Epithelial cell of prostate (primary cell): ENCODE data around the gene RAC2.

Source experiments
- DNase-seq: peaks from one replicate; pipeline ENCODE4 v3.0.0-alpha.2; 2011; ENCODE audit warnings: low read depth, low spot score
- H3K27ac ChIP-seq: fragments of 450-650 bp; 2 replicates; pipeline ENCODE4 v1.5.1; 2017; ENCODE audit warnings: mild to moderate bottlenecking

RAC2 gene

DNA sequence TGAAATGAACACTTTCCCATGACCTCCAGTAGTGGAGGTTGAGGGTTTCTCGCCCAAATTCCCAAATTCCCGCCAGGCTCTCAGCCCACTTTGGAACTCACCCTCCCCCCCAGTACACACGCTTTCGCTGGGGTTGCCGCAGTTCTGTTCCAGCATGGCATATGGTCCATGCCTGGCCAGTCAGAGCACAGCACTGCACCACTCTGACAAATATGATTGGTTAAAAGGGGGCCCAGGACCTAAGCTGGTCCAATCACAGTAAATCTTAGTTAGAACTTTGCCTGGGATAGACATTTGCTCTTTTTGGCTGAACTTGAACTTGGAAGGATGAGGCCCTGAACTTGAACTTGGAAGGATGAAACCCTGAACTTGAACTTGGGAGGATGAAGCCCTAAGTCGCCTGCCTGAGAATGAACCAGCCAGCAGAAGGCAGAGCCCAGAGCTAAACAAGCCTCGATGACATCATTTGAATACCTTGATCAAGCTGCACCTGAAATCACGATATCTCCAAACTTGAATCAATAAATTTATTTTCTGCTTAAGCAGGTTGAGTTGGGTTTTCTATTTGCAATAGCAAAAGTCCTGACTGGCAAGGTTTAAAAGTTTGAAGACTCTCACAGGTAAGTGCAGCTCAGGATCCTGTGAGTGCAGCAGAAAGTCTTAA, 19.2 kb downstream of the RAC2 start:
- no peak for DNase-seq
- no peak overlapping the region for H3K27ac ChIP-seq

DNA sequence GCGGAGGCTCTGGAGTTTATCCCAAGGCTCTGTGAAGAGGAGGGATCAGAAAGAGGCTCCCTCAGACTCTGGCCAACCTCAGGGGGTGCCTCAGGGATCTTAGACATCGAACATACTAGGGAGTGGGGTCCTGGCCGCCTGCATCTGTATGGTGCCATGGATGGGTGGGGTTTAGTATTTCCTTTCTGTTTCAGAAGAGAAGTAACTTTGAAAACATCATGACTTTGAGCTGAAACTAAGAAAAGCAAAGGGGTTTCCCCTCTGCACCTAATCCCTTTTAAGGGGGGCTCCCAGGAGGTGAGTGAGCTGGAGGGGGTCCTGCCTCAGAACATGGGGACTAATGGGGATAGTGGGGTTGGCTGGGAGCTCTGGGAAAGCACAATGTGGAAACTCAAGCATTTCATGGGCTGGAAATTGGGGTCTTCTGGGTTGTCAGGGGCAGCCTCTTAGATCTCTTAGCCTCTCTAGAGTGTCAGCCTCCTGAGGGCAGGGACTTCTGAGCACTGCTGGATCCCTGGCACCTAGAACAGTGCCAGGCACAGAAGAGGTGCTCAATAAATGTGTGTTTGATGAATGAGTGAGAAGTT, 20.0 kb downstream of the RAC2 start:
- no peak overlapping the region for H3K27ac ChIP-seq
- DNase-seq, result no peak

DNA sequence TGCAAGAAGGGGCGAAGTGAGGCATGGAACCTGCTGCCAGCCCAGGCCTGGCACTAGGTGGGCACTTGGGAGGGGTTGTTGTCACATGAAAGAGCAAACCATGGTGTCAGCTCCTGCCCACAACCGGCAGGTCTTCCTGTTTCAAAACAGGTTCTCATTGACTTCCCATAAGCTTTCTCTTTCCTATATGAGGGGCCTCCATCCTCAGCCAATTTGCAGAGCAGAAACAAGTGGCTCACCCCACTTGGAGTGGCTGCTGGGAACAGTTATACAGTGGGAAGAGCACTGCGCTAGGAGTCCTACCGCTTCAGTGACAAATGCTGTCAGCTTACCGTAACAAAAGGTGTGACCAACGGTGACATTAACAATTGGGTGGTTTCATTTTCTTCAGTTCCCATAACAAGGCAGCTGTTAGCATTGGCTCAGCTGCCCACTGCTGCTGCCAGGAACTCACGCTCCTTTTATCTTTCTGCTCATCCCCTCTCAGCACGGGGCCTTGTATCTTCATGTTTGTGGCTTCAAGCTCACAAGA, 21.6 kb downstream of the RAC2 start:
- no peak for DNase-seq
- H3K27ac ChIP-seq, result no peak overlapping the region

DNA sequence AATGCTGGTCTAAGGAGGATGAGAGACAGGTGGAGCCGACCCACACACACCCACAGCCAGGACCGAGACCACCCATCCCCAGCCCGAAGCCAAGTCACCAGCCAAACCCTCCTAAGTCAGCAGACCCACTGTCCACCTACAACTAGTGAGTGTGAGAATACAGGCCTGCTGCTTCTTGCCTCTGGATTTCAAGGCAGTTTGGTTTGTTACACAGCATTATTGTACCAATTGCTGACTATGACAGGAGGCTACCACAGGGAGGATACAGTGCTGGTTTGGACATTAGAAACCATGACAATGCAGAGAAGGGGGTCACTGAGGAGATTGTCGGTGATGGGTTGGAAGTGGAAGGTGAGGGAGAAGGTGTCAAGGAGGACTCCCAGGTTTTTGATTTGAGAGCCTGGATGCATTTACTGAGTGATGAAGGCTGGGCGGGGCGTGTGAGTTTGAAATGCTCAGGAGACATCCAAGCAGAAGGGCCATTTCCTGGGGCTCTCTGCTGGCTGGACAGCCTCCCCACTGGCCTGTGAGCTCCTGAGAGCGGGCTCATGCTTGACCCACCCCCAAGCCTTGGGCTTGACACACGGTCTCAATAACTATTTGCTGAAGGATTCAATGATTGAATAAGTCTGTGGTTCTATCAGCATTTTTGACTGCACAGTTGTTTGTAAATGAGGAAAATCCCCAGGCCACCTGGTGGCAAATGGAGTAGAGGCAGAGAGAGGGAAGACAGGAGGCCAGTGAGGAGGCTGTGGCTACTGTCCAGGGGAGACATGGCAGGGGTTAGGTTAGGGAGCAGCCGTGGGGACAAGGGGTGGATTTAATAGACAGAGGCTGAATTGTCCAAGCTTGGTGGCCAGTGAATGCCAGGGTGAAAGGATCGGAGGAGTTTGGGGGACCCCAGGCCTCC, 22.4 kb downstream of the RAC2 start:
- no peak overlapping the region for H3K27ac ChIP-seq
- DNase-seq, result no peak

DNA sequence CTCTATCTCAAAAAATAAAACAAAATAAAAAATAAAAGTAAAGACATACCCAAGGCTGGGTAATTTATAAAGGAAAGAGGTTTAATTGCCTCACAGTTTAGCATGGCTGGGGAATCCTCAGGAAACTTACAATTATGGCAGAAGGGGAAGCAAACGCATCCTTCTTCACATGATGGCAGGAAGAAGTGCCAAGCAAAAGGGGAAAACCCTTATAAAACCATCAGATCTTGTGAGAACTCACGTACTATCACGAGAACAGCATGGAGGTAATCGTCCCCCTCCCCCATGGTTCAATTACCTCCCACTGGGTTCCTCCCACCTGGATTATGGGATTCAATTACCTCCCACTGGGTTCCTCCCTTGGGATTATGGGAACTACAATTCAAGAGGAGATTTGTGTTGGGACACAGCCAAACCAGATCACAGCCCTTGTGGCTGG, 23.5 kb downstream of the RAC2 start:
- no peak for DNase-seq
- no peak overlapping the region for H3K27ac ChIP-seq

DNA sequence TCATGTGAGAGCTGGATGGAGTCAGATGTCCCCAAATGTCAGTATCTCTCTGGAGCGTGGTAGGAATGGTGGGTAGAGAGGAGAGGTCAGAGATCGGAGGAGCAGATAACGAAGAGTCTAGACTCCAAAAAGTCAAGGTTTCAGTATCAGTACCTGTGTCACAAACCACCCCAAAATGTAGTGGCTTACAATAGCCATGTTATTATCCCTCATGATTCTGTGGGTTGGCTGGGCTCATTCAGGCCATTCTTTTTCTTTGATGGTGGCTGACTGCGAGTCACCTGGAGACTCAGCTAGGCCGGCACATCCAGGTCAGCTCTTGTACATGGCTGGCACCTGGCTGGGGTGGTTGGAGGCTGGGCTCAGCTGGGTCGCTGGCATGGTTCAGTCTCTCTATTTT, 24.5 kb downstream of the RAC2 start:
- H3K27ac ChIP-seq, result no peak overlapping the region
- DNase-seq, result no peak

DNA sequence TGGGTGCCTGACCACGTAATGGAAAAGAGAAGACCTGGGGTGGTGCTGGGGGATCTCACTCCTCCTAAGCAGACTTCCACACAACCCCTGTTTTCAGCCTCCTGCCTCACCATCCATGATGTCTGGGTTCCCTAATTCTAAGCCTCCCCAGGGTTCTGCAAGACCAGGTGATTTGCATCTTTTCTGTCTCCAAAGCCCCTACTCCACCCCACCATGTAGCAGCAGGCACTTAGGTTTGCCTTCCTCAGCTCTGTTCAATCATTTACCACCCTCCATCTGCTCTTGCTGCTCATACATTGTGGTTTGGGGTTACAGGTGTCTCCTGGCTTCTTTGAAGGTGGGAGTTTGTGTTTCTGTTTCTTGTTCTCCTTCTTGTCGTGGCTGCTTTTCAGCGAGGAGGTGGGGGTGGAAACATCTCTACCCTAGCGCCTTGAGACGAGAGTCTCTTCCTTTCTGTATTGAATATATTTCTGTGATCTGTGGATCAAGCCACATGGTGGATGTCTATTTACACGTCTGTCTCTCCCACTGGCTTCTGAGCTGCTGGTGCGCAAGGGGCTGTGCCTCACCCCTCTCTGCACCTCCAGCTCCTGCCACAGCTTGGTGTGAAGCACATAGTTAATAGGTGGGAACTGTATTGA, 25.2 kb downstream of the RAC2 start:
- no peak for DNase-seq

DNA sequence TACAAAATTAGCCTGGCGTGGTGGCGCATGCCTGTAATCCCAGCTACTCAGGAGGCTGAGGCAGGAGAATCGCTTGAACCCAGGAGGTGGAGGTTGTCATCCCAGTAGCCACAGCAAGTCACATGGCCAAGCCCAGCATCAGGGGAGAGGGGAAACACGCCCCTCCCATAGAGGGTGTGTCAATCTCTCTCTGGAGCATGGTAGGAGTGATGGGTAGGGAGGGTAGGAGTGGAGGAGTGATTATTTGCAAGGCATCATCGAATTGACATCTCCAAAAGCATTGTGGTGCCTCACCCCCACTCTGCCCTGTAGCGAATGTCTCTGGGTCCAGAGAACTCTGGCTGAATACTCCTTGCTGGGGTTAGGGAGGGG, 25.7 kb downstream of the RAC2 start:
- H3K27ac ChIP-seq, result no peak overlapping the region
- DNase-seq, result no peak

More for the DNA sequence above, 25.2 kb downstream of the RAC2 start:
- H3K27ac ChIP-seq, result no peak overlapping the region

DNA sequence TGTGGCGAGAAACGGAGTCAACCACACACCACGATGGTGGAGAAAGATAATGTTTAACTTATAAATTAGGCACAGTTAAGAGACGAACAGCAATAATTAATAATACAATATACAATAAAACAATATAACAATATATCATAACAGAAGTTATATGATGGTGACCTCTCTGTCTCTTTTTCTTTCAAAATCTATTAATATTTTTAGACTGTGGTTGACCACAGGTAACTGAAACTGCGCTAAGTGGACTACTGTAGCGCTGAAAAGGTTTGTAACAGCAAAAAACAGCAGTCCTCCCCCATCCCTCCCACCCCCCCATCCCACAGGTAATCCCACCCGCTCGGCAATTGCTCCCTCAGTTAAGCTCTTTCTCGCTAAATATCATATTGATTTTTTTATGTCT, 28.2 kb downstream of the RAC2 start:
- no peak for DNase-seq
- H3K27ac ChIP-seq, result no peak overlapping the region

DNA sequence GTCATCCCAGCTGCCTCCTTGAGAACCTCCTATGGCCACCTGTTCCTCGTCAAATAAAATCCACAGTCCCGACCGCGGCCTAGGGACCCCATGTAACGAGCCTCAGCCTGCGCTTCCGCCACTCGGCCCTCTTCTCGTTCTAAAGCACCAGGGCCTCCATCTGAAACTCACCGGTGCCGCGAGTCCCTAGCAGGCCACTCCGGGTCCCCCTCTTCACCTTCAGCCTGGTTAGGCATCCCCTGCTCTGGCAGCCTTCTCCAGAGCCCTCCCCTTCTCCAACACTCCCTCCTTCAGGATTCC, 29.4 kb downstream of the RAC2 start:
- DNase-seq, result no peak
- H3K27ac ChIP-seq, result no peak overlapping the region

DNA sequence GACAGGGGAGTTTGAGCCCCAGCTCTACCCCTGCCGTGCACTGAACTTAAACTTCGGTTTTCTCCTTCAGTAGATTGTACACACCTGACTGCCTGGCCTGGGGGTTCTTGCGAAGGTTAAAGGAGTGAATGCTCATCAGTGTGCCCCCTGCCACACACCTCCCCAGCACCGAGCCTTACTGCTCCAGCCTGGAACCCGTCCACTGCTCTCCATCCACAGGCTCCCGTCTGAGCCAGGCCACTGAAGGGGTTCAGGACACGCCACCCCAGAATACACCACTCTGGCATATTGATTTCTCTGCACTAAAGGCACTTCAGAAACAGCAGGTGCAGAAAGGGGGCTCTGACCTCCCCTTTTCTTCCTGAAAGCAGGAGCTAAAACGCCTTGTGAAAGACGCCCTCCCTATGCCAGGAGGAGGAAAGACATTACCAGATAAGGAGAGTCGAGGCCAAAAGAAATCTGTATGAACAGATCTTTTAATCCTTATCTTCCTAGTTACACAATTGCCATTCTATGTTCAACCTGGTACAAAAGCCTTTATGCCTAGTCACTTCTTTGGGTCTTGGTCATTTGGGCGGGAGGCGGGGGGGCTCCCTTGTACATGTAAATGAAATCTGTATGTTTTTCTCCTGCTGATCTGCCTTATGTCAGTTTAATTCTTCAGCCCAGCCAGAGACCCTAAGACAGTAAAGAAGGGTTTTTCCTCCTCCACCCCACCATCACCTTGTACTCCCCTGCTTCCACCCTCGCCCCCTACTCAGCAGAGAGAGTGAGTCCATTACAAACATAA, 29.9 kb downstream of the RAC2 start:
- DNase-seq, result no peak
- H3K27ac ChIP-seq, result no peak overlapping the region

DNA sequence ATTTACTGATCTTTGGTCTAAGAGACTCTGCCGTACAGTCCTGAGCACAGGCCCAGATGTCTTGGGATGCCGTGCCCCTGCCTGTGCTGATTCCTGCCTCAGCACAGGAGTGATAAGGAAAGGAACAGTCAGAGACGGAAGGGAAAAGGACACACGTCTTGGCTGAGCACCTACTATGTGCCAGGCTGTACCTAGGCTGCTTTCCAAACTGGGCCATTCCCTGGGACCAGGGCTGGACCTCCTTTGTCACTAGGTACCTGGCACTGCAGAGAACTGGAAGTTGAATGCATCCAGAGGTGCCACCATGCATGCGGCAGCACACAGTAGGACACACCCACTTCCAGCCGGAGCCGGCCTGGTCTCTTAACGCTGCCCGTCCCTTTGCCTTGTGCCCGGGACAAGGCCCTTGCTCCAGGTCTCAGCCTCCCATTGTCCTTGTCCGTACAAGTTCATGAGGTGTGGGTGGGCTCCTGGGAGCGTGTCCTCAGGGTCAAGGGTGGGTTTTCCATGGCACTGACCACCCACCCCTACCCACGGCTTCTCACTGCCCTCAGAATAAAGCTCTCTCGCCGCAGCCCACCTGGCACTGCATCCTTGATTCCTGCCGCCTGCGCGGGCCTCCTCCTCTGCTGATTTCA, 30.7 kb downstream of the RAC2 start:
- no peak for DNase-seq
- H3K27ac ChIP-seq, result no peak overlapping the region

DNA sequence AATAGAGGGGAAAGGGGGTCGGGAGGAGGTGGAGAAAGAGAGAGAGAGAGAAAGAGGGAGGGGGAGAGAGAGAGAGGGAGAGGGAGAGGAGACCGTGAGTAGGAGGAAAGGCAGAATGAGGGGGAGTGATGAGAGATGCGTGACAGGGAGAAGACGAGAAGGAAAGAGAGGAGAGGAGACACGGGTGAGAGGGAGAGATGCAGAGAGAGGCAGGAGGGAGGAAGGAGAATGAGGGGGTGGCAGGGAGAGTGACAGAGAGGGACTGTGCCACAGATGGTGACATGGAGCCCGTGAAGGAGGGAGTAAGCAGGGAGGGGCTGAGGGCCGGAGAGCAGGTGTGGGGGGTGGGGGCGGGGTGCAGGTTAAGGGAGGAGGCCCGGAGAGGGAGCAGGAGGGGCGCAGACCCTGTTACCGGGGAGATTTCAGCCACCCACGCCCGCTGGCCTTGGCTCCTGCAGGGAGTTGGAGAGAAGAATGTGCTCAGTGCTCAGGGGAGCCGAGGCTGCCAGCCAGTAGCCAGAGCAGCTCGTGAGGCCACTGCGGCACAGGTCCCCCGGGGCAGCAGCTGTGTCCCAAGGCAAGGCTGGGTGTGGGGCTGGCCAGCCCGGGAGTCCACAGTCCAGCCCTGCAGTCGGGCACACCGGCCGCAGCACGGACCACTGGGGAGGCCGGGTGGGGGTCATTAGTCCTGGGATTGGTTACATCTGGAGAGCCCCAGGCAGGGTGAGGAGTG, 31.7 kb downstream of the RAC2 start, which contains the start of gene SSTR3:
Gene SSTR3 (minus strand): TSS at position 304 of the 733 bp plus-strand sequence. CDS start 4,674 bp downstream, outside the sequence.
- no peak within 1 kb of the TSS for H3K27ac ChIP-seq
- no peak for DNase-seq

DNA sequence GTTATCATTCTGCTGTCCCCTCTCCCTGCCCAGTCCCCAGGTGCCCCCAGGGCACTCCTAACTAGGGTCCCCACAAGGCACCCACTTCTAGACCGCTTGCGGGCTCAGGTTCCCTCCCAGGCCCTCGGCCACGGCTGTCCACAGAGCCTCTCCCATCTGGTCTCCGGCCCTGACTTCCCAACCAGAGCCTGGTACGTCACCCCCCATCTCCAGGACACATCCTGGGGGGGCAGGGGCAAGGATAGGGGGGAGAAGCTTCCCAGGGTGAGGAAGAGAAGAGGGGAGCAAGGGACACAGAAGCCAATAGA, 32.2 kb downstream of the RAC2 start:
- no peak overlapping the region for H3K27ac ChIP-seq
- no peak for DNase-seq

DNA sequence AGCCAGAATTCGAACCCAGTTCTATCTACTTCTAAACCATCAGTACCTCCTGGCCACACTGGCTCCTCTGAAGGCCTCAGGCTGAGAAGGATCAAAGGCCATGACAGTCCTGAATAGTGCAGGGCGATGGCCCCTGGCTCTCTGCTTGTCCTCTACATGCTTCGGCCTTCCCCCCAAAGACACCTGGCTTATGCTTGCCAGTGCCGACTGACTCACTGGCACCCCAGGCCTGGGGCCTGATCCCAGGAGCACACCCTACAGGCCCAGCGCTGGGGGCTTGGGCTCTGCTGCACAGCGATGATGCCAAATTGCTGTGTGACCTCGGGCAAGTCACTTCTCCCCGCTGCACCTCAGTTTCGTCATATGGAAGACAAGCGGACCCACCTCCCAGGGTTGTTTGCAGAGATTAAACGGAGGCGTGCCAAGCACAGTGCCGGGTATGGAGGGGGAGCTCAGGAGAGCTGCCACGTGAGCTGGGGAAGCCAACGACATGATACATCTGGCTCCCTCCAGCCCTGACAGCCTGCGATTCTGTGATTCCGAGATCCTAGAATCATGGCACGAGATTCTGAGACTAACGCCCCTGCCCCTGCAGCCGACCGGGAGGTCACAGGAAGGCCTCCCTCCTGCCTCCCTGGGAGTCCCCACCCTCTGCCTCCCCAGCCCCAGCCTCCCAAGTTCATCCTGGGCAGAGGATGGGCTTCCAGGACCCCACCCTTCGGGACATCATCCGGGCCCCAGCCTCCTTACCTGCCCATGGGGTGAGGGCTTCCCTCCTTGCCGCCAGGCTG, 32.8 kb downstream of the RAC2 start:
- H3K27ac ChIP-seq, result no peak overlapping the region
- no peak for DNase-seq

DNA sequence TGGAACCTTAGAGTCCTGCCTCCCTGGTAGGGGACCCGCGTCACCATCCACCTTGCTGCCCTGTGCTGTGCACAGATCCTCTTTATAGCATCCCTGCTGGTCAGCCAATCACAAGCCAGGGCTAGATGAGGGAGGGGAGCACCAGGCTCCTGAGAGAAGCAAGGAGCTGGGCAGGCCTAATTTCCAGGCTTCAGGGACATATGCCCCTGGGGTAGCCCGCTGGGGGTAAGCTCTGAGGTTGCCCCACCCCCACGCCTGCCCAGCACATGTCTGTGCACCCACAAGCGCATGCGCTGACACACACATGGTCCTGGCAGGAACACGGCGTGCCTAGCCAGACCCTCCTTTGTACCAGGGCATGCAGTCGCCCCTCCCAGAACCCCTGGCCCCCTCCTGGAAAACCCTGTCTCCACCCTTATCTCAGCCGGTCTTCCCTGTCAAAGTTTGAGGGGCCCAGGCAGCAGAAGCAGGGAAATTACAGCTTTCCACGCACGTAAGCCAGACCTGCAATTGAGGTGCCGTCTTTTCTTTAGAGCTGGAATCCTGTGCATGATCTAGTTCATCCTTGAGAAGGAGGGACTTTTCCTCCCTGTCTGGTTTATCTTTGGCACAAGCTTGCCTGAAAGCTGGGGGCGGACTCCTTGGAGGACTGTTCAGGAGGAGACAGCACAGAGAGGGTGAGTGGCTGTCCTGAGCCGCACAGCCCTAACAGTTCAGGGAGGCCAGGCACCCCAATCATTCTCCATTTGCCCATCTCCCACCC, 33.8 kb downstream of the RAC2 start:
- no peak for DNase-seq
- H3K27ac ChIP-seq, result no peak overlapping the region

DNA sequence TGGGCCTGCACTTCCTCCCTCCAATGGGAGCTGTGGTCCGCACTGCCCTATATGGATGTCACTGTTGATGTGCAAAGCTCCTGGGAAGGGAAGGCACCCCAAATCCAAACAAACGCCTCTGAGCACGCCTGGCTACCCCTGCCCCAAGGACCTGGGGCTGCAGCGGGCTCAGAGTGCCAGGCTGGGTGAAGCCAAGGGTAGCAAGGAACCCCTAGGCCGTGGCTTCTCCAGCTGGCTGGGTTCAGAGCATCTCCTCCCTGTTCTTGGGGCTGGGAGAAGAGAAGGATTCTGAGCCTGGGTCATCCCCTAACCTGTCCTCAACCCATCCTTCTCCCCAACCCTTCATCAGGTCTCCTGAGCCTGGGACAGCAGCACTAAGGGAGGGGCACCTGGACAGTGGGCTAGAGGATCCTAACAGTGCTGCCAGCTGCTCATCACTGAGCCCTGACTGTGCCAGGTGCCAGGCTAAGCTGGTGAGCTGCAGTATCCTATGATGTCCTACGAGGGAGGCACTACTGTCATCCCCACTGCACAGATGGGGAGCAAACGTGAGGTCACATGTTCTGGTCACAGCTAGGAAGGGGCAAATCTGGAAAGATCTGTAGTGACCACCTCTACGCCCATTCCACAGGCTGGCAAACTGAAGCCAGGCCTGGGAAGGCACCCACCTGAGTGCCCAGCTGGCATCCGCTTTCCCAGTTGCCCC, 34.8 kb downstream of the RAC2 start:
- DNase-seq, result no peak
- no peak overlapping the region for H3K27ac ChIP-seq
